NT2/D1 (cell line): ENCODE data around the gene P2RY6.

ENCODE experiments used
- YY1 ChIP-seq: IDR thresholded peaks from 2 replicates; pipeline ENCODE4 v1.6.1; 2011; ENCODE audit not compliant: insufficient read length, insufficient read depth
- ZNF274 ChIP-seq: IDR thresholded peaks from 2 replicates; pipeline ENCODE4 v1.6.1; 2011; ENCODE audit warnings: mild to moderate bottlenecking, low read depth, low read length

DNA sequence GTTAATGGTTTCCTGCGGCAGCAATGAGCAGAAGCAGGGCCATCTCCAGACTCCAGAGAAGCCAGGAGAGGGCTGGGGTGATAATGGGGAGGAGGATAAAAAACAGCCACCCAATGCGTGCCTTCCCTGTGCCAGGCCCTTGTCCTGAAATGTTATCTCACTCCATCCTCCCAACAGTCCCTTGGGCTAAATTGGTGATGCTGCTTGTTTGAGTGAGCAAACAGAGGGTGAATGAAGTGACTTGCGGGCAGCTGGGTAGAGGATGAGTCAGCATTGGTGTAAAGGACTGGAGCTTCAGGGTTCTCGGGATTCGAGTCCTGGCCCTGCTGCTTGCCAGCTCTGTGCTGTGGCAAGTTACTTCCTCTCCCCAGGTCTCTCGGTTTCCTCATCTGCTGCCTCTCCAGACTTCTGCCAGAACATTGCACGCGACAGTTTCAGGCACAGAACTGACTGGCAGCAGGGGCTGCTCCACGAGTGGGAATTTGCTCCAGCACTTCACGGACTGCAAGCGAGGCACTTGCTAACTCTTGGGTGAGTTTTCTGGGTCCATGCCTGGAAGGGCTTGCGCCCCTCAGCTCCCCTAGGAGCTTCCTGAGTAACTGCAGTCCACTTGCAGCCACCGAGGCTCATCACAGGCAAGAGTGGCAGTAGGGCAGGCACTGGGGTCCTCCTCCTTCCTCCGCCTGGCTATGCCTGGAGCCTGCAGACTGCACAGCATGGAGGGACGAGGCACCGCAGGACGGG lies at the start of gene P2RY6:
- TF ChIP-seq ZNF274, result no peak
- no peak for TF ChIP-seq YY1
